Trophoblast cell (in vitro differentiated cells and primary cell): Measurements from ENCODE around the gene BSN.

ENCODE experiments used
- DNase-seq, 2 donors: peaks; one replicate each; pipeline ENCODE4 v3.0.0-alpha.2; 2016
- H2AFZ ChIP-seq: 2 replicates; pipeline ENCODE4 v1.6.1; 2013; ENCODE audit warnings: low read length, moderate library complexity, mild to moderate bottlenecking; ENCODE audit not compliant: insufficient read depth, poor library complexity
- H2AK5ac ChIP-seq: 2 replicates; pipeline ENCODE4 v1.6.1; 2013; ENCODE audit warnings: mild to moderate bottlenecking, low read length
- H2BK120ac ChIP-seq: 2 replicates; pipeline ENCODE4 v1.6.1; 2013; ENCODE audit warnings: low read length, mild to moderate bottlenecking, moderate library complexity; ENCODE audit not compliant: insufficient read depth, poor library complexity
- H2BK12ac ChIP-seq: 2 replicates; pipeline ENCODE4 v1.6.1; 2013; ENCODE audit warnings: mild to moderate bottlenecking, low read length, moderate library complexity
- H2BK5ac ChIP-seq: 2 replicates; pipeline ENCODE4 v1.6.1; 2013; ENCODE audit warnings: low read length, low read depth, moderate library complexity, mild to moderate bottlenecking; ENCODE audit not compliant: poor library complexity
- H3K14ac ChIP-seq: 2 replicates; pipeline ENCODE4 v1.6.1; 2013; ENCODE audit warnings: mild to moderate bottlenecking, low read length
- H3K18ac ChIP-seq: 2 replicates; pipeline ENCODE4 v1.6.1; 2013; ENCODE audit warnings: mild to moderate bottlenecking, low read length
- H3K23ac ChIP-seq: 2 replicates; pipeline ENCODE4 v1.6.1; 2013; ENCODE audit warnings: low read length
- H3K27ac ChIP-seq: 2 replicates; pipeline ENCODE4 v1.5.1; 2013; ENCODE audit warnings: low read depth, mild to moderate bottlenecking, inconsistent platforms, low read length, moderate library complexity
- H3K27me3 ChIP-seq: 2 replicates; pipeline ENCODE4 v1.6.1; 2013; ENCODE audit warnings: inconsistent platforms, mild to moderate bottlenecking, low read length, moderate library complexity; ENCODE audit not compliant: insufficient read depth
- H3K36me3 ChIP-seq, 2 experiments: 1 replicate in 1 of 2; 2 replicates in 1 of 2; pipeline ENCODE4 v1.6.1; 2013; ENCODE audit warnings: low read length in 2 of 2, mild to moderate bottlenecking in 2 of 2, moderate library complexity in 1 of 2; ENCODE audit not compliant: insufficient read depth in 2 of 2, control insufficient read depth in 1 of 2
- H3K4ac ChIP-seq: 2 replicates; pipeline ENCODE4 v1.6.1; 2013; ENCODE audit warnings: low read depth, mild to moderate bottlenecking, low read length, moderate library complexity
- H3K4me1 ChIP-seq, 2 experiments: 1 replicate in 1 of 2; 2 replicates in 1 of 2; pipeline ENCODE4 v1.6.1; 2013; ENCODE audit warnings: low read length in 2 of 2, mild to moderate bottlenecking in 2 of 2, moderate library complexity in 1 of 2; ENCODE audit not compliant: insufficient read depth in 2 of 2, control insufficient read depth in 1 of 2
- H3K4me2 ChIP-seq: 2 replicates; pipeline ENCODE4 v1.6.1; 2013; ENCODE audit warnings: inconsistent platforms, mild to moderate bottlenecking, low read length, moderate library complexity
- H3K4me3 ChIP-seq: 2 replicates; pipeline ENCODE4 v1.5.1; 2013; ENCODE audit warnings: mild to moderate bottlenecking, low read depth, low read length, inconsistent platforms
- H3K79me1 ChIP-seq: one replicate; pipeline ENCODE4 v1.6.1; 2013; ENCODE audit warnings: low read length
- H3K79me2 ChIP-seq: 2 replicates; pipeline ENCODE4 v1.6.1; 2013; ENCODE audit warnings: low read length, mild to moderate bottlenecking; ENCODE audit not compliant: control insufficient read depth, insufficient read depth, poor library complexity
- H3K9ac ChIP-seq: 2 replicates; pipeline ENCODE4 v1.6.1; 2013; ENCODE audit warnings: mild to moderate bottlenecking, low read length
- H3K9me3 ChIP-seq: 2 replicates; pipeline ENCODE4 v1.6.1; 2013; ENCODE audit warnings: low read depth, mild to moderate bottlenecking, control low read depth, inconsistent platforms, low read length; ENCODE audit not compliant: insufficient read depth
- H4K12ac ChIP-seq: 2 replicates; pipeline ENCODE4 v1.6.1; 2013; ENCODE audit warnings: low read depth, mild to moderate bottlenecking, low read length, moderate library complexity
- H4K8ac ChIP-seq: 2 replicates; pipeline ENCODE4 v1.6.1; 2013; ENCODE audit warnings: low read depth, mild to moderate bottlenecking, low read length, moderate library complexity
- H4K91ac ChIP-seq: one replicate; pipeline ENCODE4 v1.6.1; 2013; ENCODE audit warnings: low read depth, mild to moderate bottlenecking, low read length, moderate library complexity
- WGBS: extraction: QIAGEN DNeasy Blood & Tissue Kit; methylation state at CpG from one replicate; pipeline ENCODE4 v1.1.7; 2013; ENCODE audit warnings: missing lambda C conversion rate; ENCODE audit not compliant: insufficient read length, insufficient coverage; ENCODE audit errors: extremely low coverage; 5-methylcytosine and 5-hydroxymethylcytosine counted together

Gene BSN

DNA sequence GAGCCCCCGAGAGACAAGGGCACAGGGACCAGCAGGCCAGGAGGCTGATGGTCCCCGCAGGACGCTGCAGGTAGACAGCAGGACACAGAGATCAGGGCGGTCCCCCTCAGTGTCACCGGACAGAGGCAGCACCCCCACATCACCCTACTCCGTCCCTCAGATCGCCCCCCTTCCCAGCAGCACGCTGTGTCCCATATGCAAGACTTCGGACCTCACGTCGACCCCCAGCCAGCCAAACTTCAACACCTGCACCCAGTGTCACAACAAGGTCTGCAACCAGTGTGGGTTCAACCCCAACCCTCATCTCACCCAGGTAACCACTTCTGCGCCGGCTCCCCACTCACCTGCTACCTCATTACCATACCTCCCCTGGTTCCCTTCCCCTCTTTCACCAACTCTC is 70.8 kb downstream of the BSN start:
- no peak overlapping the region for H3K9ac ChIP-seq
- no CpG with 5 or more reads among the region's 13 CpGs for WGBS
- no peak for DNase-seq

DNA sequence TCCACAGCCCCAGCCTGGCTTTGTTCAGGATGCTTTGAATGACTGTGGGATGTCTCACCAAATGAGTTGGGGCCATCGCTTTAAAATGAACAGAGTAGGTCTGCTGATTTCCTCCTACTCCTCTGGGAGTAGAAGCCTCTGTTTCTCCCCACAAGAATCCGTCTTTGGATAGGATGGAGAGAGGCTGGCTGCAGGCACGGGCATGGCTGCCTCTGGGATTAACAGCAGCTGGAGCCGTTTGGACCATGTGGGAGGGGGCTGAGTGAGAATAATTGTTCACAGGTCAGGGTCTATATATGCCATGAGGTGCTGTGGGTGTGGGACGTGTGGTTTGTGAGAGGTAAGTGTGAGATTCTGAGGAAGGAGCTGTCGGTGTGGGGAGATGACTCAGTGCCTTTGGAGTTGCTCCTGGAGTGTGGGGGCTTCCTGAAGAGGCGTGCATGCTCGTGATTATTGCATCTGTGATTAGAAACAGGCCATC is 71.9 kb downstream of the BSN start:
- no peak for DNase-seq
- Histone ChIP-seq H3K4me1 (peaks cover 0 to 2% of the 10 kb centered on the region in 2 experiments), H3K9ac (no peak overlapping the region)

More for the DNA sequence above, 70.8 kb downstream of the BSN start:
- no peak overlapping the region for H2BK12ac ChIP-seq
- H3K18ac ChIP-seq = no peak overlapping the region
- H3K9me3 ChIP-seq = no peaks in the 10 kb centered on the region
- H2BK120ac ChIP-seq = no peak overlapping the region
- no peak overlapping the region for H2AFZ ChIP-seq
- no peaks in the 10 kb centered on the region for H3K4me1 ChIP-seq
- no peak overlapping the region for H3K23ac ChIP-seq
- H4K8ac ChIP-seq = no peak overlapping the region
- no peaks in the 10 kb centered on the region for H3K27me3 ChIP-seq
- H3K4me2 ChIP-seq = no peak overlapping the region
- no peak overlapping the region for H3K4me3 ChIP-seq
- H2BK5ac ChIP-seq = no peak overlapping the region
- H3K4ac ChIP-seq = no peak overlapping the region
- no peak overlapping the region for H3K14ac ChIP-seq
- H3K79me2 ChIP-seq = no peaks in the 10 kb centered on the region
- no peak overlapping the region for H4K91ac ChIP-seq
- H4K12ac ChIP-seq = no peak overlapping the region
- H3K36me3 ChIP-seq = no peaks in the 10 kb centered on the region
- H2AK5ac ChIP-seq = no peak overlapping the region
- no peak overlapping the region for H3K27ac ChIP-seq
- no peaks in the 10 kb centered on the region for H3K79me1 ChIP-seq

DNA sequence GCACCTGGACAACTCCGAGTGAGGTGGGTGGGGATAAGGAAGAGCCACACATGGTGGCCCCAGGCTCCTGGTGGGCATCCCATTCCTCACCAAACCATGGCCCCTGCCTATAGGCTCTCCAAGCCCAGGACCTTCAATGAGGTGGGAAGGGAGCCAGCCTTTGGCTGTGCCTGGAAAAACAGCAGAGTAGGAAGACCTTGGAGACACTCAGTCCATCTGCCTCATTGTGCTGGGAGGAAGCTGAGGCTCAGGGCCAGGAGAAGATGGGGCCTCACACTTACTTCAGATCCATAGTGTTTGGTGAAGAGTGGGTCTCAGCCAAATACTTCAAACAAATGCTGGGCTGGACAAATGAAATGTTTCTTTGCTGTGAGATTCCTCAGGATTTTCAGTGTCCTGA is 72.5 kb downstream of the BSN start:
- Histone ChIP-seq H4K91ac (no peak overlapping the region), H3K4me3 (no peak overlapping the region), H3K27ac (no peak overlapping the region), H3K79me2 (no peaks in the 10 kb centered on the region), H3K14ac (no peak overlapping the region), H3K4me1 (peaks cover 0 to 2% of the 10 kb centered on the region in 2 experiments), H3K27me3 (no peaks in the 10 kb centered on the region), H2BK5ac (no peak overlapping the region), H3K4ac (no peak overlapping the region), H3K79me1 (no peaks in the 10 kb centered on the region), H4K12ac (no peak overlapping the region), H2BK12ac (no peak overlapping the region), H2BK120ac (no peak overlapping the region), H3K9me3 (peaks cover 2% of the 10 kb centered on the region), H3K4me2 (no peak overlapping the region), H3K18ac (no peak overlapping the region), H3K36me3 (no peaks in the 10 kb centered on the region), H3K23ac (no peak overlapping the region), H2AK5ac (no peak overlapping the region), H3K9ac (no peak overlapping the region), H4K8ac (no peak overlapping the region), H2AFZ (no peak overlapping the region)
- WGBS = no CpG with 5 or more reads among the region's 1 CpG
- DNase-seq = no peak

More for the DNA sequence above, 71.9 kb downstream of the BSN start:
- H3K23ac ChIP-seq = no peak overlapping the region
- H3K9me3 ChIP-seq = no peaks in the 10 kb centered on the region
- no peak overlapping the region for H3K4ac ChIP-seq
- H2BK120ac ChIP-seq = no peak overlapping the region
- H3K36me3 ChIP-seq = no peaks in the 10 kb centered on the region
- H3K27ac ChIP-seq = no peak overlapping the region
- no peak overlapping the region for H2AFZ ChIP-seq
- H2BK12ac ChIP-seq = no peak overlapping the region
- no CpG with 5 or more reads among the region's 8 CpGs for WGBS
- H3K4me3 ChIP-seq = no peak overlapping the region
- no peaks in the 10 kb centered on the region for H3K27me3 ChIP-seq
- H3K18ac ChIP-seq = no peak overlapping the region
- no peak overlapping the region for H4K91ac ChIP-seq
- no peak overlapping the region for H2BK5ac ChIP-seq
- no peaks in the 10 kb centered on the region for H3K79me2 ChIP-seq
- H4K8ac ChIP-seq = no peak overlapping the region
- H3K14ac ChIP-seq = no peak overlapping the region
- H3K4me2 ChIP-seq = no peak overlapping the region
- no peaks in the 10 kb centered on the region for H3K79me1 ChIP-seq
- no peak overlapping the region for H2AK5ac ChIP-seq
- no peak overlapping the region for H4K12ac ChIP-seq

DNA sequence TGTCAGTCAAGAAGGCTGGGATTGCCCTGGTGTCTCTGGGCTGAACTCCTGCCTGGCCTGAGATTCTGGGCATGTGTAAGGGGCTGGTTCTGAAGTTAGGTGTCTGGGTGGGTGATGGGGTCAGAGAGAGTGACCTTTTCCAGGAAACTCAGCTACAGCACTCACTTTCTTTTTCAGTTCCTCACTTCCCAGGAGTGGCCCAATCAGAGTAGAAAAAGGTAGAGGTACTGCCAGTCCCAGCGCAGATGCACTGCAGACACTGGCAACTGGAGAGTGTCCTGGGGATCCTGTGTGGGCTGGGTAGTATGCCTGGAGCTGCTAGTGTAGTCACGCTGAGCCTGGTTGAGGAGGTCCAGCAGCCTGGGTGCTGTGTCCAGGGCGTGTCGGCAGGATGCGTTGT is 73.4 kb downstream of the BSN start:
- H3K9me3 ChIP-seq = peaks cover 2% of the 10 kb centered on the region
- H2BK5ac ChIP-seq = no peak overlapping the region
- H3K27ac ChIP-seq = no peak overlapping the region
- H3K4me3 ChIP-seq = no peak overlapping the region
- no peak for DNase-seq
- no peak overlapping the region for H4K91ac ChIP-seq
- no peaks in the 10 kb centered on the region for H3K79me2 ChIP-seq
- peaks cover 0 to 2% of the 10 kb centered on the region in 2 experiments for H3K4me1 ChIP-seq
- no peaks in the 10 kb centered on the region for H3K36me3 ChIP-seq
- H3K27me3 ChIP-seq = no peaks in the 10 kb centered on the region
- H2BK120ac ChIP-seq = no peak overlapping the region
- no peak overlapping the region for H3K23ac ChIP-seq
- H2BK12ac ChIP-seq = no peak overlapping the region
- H3K4ac ChIP-seq = no peak overlapping the region
- no peak overlapping the region for H2AK5ac ChIP-seq
- no peak overlapping the region for H3K4me2 ChIP-seq
- no peak overlapping the region for H4K12ac ChIP-seq
- H4K8ac ChIP-seq = no peak overlapping the region
- H3K18ac ChIP-seq = no peak overlapping the region
- no peak overlapping the region for H3K9ac ChIP-seq
- no CpG with 5 or more reads among the region's 5 CpGs for WGBS
- H3K14ac ChIP-seq = no peak overlapping the region
- no peaks in the 10 kb centered on the region for H3K79me1 ChIP-seq
- H2AFZ ChIP-seq = no peak overlapping the region
